ENCODE results near the gene ADIPOQ.
"Not testable (repeated sequence)": the region's sequence is repeated elsewhere in the genome, so short reads cannot be mapped to it uniquely, and the experiment has no call there.

ADIPOQ gene

DNA sequence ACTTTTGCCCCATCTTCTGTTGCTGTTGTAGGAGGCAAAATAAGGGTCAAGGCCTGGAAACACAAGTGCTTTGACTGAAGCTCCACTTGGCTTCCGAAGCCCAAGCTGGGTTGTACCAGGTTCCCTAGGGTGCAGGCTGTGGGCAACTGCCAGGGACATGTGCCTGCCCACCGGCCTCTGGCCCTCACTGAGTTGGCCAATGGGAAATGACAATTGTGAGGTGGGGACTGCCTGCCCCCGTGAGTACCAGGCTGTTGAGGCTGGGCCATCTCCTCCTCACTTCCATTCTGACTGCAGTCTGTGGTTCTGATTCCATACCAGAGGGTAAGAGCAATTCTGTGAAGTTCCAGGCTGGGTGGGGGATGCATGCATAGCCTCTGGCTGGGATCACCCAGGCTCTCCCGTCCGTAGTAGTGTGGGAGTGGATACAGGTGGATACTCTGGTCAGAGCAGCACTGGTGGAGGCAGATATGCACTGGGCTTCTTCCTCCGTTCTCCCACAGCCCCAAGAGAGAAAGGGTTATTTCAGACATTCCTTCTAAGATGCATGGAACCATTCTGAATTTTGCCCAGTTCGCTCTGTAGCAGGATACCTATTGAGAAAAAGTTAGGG, at the start of gene ADIPOQ:
ADIPOQ (plus strand) TSS at position 285 of the 613 bp plus-strand sequence. CDS start 10,349 bp downstream, outside the sequence.
- Histone ChIP-seq H3K4me1 (ENCODE audit: control insufficient read depth, insufficient read depth, low read length) (no peaks in the 10 kb centered on the region), H3K27ac (ENCODE audit: low read depth, low read length) (no peak within 1 kb of the TSS), H3K4me3 (ENCODE audit: low read length) (no peak within 1 kb of the TSS), H3K36me3 (ENCODE audit: control insufficient read depth, insufficient read depth, low read length) (no peaks in the 10 kb centered on the region), H3K27me3 (ENCODE audit: control insufficient read depth, insufficient read depth, low read length) (no peaks in the 10 kb centered on the region), H3K9ac (ENCODE audit: low read length) (no peak within 1 kb of the TSS)

DNA sequence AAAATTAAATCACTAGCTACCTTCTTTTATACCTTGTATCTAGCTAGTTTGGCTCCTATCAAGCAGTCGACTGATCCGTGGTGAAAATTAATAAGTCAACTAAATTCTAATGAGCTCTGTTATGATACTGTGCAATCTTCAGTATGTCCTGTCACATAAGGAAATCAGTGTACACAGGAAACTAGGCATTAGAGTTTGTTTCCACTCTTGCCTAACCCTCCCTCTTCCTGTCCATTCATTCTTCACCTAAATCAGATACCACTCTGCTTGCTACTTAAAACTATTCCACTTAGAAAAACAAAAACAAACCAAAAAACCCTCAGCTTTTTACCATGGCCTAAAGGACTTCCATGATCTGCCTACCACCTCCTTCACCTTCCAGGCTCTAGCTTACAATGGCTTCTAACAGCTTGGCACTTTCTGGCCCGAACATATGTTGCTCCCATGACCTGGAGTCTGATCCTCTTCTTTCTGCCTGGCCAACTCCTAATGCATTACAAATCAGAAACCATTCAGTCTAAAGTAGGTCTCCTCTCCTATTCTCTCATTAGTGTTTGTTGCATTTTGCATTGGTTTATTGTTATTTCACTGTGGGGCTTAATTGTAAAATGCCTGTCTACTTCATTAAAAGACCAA, 44.2 kb upstream of the ADIPOQ start:
- peaks cover 3% of the 10 kb centered on the region for H3K36me3 ChIP-seq (ENCODE audit: control insufficient read depth, insufficient read depth, low read length)
- no peak overlapping the region for H3K4me3 ChIP-seq (ENCODE audit: low read length)
- H3K27ac ChIP-seq (ENCODE audit: low read depth, low read length), result no peak overlapping the region
- H3K27me3 ChIP-seq (ENCODE audit: control insufficient read depth, insufficient read depth, low read length), result no peaks in the 10 kb centered on the region
- H3K9ac ChIP-seq (ENCODE audit: low read length), result no peak overlapping the region
- H3K4me1 ChIP-seq (ENCODE audit: control insufficient read depth, insufficient read depth, low read length), result no peaks in the 10 kb centered on the region

DNA sequence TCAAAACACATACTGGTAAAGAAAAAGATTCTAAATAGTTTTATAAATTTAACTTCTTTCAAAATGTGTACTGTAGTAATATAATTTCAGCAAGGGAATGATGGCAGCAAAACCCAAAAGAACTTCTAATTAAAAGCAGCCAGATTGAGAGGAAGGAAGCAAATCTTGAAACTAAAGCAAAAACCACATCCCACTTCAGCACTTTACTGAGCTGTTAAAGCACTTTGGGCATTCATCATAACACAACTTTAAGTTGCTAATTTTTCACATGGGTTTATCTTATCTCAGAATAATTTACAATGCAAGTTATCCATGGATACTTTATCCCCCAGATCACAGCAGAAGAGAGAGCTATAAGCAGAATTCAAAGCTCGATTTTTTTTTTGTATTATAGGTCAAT, 42.2 kb upstream of the ADIPOQ start:
- no peak overlapping the region for H3K27ac ChIP-seq (ENCODE audit: low read depth, low read length)

DNA sequence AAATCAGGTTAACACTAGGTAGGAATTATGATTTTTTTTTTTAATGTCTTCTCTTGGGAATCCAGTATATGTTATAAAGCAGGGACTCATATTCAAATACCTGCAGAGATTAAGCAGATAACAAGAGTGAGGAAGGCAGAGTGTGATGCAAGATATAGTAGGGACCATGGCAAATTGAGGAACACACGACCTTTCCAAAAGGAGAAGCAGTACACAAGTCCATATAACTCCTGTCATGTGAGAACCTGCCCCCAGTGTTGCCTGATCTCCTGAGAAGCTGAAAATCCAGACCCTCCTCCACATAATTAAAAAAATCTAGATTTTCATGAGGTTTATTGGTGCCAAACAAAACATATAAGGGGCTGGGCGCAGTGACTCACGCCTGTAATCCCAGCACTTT, 39.8 kb upstream of the ADIPOQ start:
- H3K27ac ChIP-seq (ENCODE audit: low read depth, low read length), result no peak overlapping the region
- peaks cover 6% of the 10 kb centered on the region for H3K4me1 ChIP-seq (ENCODE audit: control insufficient read depth, insufficient read depth, low read length)
- H3K4me3 ChIP-seq (ENCODE audit: low read length), result no peak overlapping the region
- H3K27me3 ChIP-seq (ENCODE audit: control insufficient read depth, insufficient read depth, low read length), result no peaks in the 10 kb centered on the region
- H3K36me3 ChIP-seq (ENCODE audit: control insufficient read depth, insufficient read depth, low read length), result no peaks in the 10 kb centered on the region
- H3K9ac ChIP-seq (ENCODE audit: low read length), result no peak overlapping the region

More for the DNA sequence above, 42.2 kb upstream of the ADIPOQ start:
- H3K4me3 ChIP-seq (ENCODE audit: low read length), result no peak overlapping the region
- H3K36me3 ChIP-seq (ENCODE audit: control insufficient read depth, insufficient read depth, low read length), result peaks cover 3% of the 10 kb centered on the region
- H3K9ac ChIP-seq (ENCODE audit: low read length), result no peak overlapping the region
- H3K4me1 ChIP-seq (ENCODE audit: control insufficient read depth, insufficient read depth, low read length), result peaks cover under 1% of the 10 kb centered on the region
- H3K27me3 ChIP-seq (ENCODE audit: control insufficient read depth, insufficient read depth, low read length), result no peaks in the 10 kb centered on the region

DNA sequence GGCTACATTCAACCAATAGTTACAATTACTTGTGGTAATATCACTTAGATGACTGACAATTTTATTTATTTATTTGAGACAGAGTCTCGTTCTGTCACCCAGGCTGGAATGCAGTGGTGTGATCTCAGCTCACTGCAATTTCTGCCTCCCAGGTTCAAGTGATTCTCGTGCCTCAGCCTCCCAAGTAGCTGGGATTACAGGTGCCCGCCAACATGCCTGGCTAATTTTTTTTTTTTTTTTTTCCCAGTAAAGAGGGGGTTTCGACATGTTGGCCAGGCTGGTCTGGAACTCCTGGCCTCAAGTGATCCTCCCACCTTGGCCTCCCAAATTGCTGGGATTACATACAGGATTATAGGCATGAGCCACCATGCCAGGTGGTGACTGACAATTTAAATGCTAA, 39.1 kb upstream of the ADIPOQ start:
- H3K9ac ChIP-seq (ENCODE audit: low read length); H3K27me3 ChIP-seq (ENCODE audit: control insufficient read depth, insufficient read depth, low read length); H3K4me3 ChIP-seq (ENCODE audit: low read length); H3K27ac ChIP-seq (ENCODE audit: low read depth, low read length); H3K36me3 ChIP-seq (ENCODE audit: control insufficient read depth, insufficient read depth, low read length); H3K4me1 ChIP-seq (ENCODE audit: control insufficient read depth, insufficient read depth, low read length): not testable (repeated sequence)

DNA sequence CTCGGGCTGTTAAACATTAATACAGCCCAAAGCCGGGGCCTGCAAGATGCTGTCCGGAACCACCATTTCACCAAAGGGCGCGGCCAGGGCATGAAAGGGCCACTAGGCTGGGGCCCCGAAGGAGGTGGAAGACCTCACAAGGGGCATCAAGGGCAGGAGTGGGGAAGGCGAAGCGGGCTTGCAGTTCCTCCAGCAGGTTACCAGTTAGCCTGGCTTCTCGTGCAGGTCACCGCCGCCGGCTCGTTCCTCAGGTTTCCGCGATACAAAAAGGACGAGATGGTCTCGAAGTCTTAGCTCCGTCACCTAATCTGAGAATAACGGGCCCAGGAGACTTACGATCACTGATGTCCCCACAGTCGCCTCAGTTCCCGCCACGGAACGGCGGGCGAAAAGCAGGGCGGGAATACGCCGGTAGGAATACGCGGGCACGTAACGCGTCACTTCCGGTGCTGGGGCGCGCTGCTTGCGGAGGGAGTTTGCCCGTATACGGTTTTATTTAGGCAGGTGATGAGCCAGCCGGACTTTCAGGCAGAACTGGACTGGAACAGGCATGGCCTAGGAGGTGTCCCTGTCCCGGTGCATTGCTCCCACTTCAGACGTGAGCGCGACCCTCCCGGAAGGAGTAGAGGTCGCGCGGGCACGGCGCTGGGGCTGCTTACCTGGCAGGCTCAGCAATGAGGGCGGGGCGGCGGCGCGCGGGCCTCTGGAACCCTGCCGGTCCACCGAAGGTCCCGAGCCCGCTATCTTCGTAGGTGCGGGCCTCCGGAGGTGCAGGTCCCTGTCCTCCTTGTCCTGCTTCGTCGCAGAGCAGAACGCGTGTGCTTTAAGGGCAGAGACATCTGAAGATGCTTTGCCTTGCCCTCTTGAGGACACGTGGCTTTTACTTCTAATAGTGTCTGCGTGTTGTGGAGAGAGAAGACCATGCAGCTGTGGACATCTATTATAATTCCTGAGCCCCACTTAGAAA, 36.1 kb upstream of the ADIPOQ start, which contains the start of gene RFC4:
RFC4 (minus strand) TSS at position 394 of the 967 bp plus-strand sequence. CDS start 1,769 bp downstream, outside the sequence.
- no peaks in the 10 kb centered on the region for H3K27me3 ChIP-seq (ENCODE audit: control insufficient read depth, insufficient read depth, low read length)
- peak within 1 kb of the TSS; percentile 94 for H3K27ac ChIP-seq (ENCODE audit: low read depth, low read length)

DNA sequence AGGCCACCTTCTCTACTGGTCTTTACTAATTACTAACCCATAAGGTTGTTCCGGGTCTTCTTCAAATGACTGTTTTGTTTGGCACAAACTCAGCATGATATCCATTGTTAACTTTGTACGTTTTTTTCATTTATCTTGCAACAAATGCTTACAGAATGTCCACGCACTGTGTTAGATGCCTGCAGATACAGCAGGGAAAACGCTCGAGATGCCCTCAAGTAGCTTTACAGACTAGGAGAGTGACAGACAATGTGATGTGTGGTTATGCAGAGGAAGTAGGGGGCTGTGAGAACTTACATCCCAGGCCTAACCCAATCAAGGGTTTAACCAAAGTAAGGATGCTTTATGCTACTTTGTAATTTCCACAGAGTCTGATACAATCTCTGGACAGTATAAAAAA, 35.3 kb upstream of the ADIPOQ start:
- no peaks in the 10 kb centered on the region for H3K27me3 ChIP-seq (ENCODE audit: control insufficient read depth, insufficient read depth, low read length)
- no peak overlapping the region for H3K27ac ChIP-seq (ENCODE audit: low read depth, low read length)
- peak overlapping the region; percentile 99 for H3K4me3 ChIP-seq (ENCODE audit: low read length)
- H3K4me1 ChIP-seq (ENCODE audit: control insufficient read depth, insufficient read depth, low read length), result peaks cover 6% of the 10 kb centered on the region
- peak overlapping the region; percentile 92 for H3K9ac ChIP-seq (ENCODE audit: low read length)
- H3K36me3 ChIP-seq (ENCODE audit: control insufficient read depth, insufficient read depth, low read length), result no peaks in the 10 kb centered on the region

More for the DNA sequence above, 36.1 kb upstream of the ADIPOQ start, which contains the start of gene RFC4:
- Histone ChIP-seq H3K4me1 (ENCODE audit: control insufficient read depth, insufficient read depth, low read length) (peaks cover 6% of the 10 kb centered on the region), H3K36me3 (ENCODE audit: control insufficient read depth, insufficient read depth, low read length) (no peaks in the 10 kb centered on the region), H3K4me3 (ENCODE audit: low read length) (peak within 1 kb of the TSS; percentile 99), H3K9ac (ENCODE audit: low read length) (peak within 1 kb of the TSS; percentile 92)

DNA sequence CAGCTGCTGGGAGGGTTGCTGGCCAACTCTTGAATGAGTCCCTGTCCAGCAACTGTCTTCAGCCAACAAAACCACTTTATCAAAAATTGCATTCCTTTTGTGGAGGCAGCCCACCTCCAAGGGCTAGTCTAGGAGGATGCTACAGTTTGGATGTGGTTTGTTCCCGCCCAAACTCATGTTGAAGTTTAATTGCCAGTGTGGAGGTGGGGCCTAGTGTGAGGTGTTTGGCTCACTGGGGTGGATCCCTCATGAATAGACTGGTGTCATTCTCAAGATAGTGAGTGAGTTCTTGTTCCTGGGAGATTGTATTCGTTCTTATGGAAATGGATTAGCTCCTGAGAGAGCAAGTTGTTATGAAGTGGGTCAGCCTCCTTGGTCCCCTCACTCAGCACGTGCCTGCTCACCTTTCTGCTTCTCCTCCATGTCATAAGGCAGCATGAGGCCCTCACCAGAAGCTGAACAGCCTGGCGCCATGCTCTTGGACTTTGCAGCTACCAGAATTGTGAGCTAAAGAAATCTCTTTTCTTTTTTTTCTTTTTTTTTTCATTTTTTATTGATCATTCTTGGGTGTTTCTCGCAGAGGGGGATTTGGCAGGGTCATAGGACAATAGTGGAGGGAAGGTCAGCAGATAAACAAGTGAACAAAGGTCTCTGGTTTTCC, 32.0 kb upstream of the ADIPOQ start:
- no peak overlapping the region for H3K9ac ChIP-seq (ENCODE audit: low read length)
- H3K36me3 ChIP-seq (ENCODE audit: control insufficient read depth, insufficient read depth, low read length), result no peaks in the 10 kb centered on the region
- H3K4me1 ChIP-seq (ENCODE audit: control insufficient read depth, insufficient read depth, low read length), result peaks cover 3% of the 10 kb centered on the region
- H3K27me3 ChIP-seq (ENCODE audit: control insufficient read depth, insufficient read depth, low read length), result no peaks in the 10 kb centered on the region
- H3K4me3 ChIP-seq (ENCODE audit: low read length), result no peak overlapping the region
- H3K27ac ChIP-seq (ENCODE audit: low read depth, low read length), result no peak overlapping the region

DNA sequence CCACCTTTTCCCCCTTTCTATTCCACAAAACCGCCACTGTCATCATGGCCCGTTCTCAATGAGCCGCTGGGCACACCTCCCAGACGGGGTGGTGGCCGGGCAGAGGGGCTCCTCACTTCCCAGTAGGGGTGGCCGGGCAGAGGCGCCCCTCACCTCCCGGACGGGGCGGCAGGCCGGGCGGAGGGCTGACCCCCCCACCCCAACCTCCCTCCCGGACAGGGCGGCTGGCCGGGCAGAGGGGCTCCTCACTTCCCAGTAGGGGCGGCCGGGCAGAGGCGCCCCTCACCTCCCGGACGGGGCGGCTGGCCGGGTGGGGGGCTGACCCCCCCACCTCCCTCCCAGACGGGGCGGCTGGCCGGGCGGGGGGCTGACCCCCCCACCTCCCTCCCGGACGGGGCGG, 31.2 kb upstream of the ADIPOQ start:
- H3K27ac ChIP-seq (ENCODE audit: low read depth, low read length); H3K27me3 ChIP-seq (ENCODE audit: control insufficient read depth, insufficient read depth, low read length); H3K36me3 ChIP-seq (ENCODE audit: control insufficient read depth, insufficient read depth, low read length); H3K4me3 ChIP-seq (ENCODE audit: low read length); H3K9ac ChIP-seq (ENCODE audit: low read length); H3K4me1 ChIP-seq (ENCODE audit: control insufficient read depth, insufficient read depth, low read length): not testable (repeated sequence)

DNA sequence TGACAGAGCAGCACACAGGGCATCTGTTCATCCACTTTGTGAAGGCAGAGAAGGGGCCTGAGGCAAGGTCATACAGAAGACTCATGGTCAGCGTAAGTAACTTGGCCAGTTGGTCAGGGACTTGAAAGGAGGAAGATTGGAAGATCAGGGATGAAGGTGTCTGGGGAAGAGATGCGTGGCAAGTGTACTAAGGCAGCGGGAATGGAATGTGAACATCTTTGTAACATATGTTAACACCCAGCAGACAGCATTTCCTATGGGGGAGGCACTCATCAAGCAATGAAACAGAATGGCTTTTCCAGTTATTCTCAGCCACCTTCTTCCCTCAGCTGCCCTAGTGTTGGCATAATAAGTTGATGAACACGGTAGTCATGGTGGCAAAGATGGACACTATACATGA, 28.4 kb upstream of the ADIPOQ start:
- Histone ChIP-seq H3K4me3 (ENCODE audit: low read length) (no peak overlapping the region), H3K27ac (ENCODE audit: low read depth, low read length) (no peak overlapping the region), H3K27me3 (ENCODE audit: control insufficient read depth, insufficient read depth, low read length) (no peaks in the 10 kb centered on the region), H3K36me3 (ENCODE audit: control insufficient read depth, insufficient read depth, low read length) (no peaks in the 10 kb centered on the region), H3K9ac (ENCODE audit: low read length) (no peak overlapping the region), H3K4me1 (ENCODE audit: control insufficient read depth, insufficient read depth, low read length) (no peaks in the 10 kb centered on the region)

DNA sequence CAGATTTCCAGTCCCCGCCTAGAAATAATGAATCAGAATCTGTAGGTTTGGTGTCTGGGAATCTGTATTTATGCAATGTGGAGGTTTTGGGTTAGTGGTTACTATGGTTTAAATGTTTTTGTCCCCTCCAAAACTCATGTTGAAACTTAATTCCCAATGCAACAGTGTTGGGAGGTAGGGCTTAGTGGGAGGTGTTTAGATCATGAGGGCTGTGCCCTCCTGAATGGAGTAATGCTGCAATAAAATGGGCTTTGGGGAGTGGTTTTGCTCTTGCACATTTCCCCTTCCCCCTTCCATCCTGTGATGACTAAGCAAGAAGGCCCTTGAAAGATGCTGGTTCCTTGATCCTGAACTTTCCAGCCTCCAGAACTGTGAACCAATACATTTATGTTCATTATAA, 27.1 kb upstream of the ADIPOQ start:
- no peak overlapping the region for H3K4me3 ChIP-seq (ENCODE audit: low read length)
- no peaks in the 10 kb centered on the region for H3K36me3 ChIP-seq (ENCODE audit: control insufficient read depth, insufficient read depth, low read length)
- H3K27ac ChIP-seq (ENCODE audit: low read depth, low read length), result no peak overlapping the region
- H3K4me1 ChIP-seq (ENCODE audit: control insufficient read depth, insufficient read depth, low read length), result no peaks in the 10 kb centered on the region
- H3K27me3 ChIP-seq (ENCODE audit: control insufficient read depth, insufficient read depth, low read length), result no peaks in the 10 kb centered on the region
- H3K9ac ChIP-seq (ENCODE audit: low read length), result no peak overlapping the region

DNA sequence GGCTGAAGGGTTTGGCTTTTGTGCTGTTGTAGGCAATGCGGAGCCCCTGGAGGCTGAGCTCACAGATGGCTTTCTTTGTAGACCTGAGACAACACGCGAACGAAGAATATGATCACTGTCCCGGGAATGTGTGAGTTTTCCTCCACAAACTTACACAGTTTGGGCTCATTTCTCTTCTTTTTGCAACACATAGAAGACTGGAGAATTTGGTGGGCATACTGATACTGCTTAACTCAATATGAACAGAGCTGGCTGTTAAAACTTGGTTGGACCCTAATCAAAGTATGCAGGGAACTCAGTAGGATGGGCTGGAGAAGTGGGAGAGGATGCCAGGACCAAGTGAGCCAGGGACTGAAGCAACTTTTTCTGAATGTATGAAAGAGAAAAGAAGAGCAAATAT, 24.0 kb upstream of the ADIPOQ start:
- Histone ChIP-seq H3K9ac (ENCODE audit: low read length) (no peak overlapping the region), H3K36me3 (ENCODE audit: control insufficient read depth, insufficient read depth, low read length) (no peaks in the 10 kb centered on the region), H3K4me3 (ENCODE audit: low read length) (no peak overlapping the region), H3K27ac (ENCODE audit: low read depth, low read length) (no peak overlapping the region), H3K4me1 (ENCODE audit: control insufficient read depth, insufficient read depth, low read length) (no peaks in the 10 kb centered on the region), H3K27me3 (ENCODE audit: control insufficient read depth, insufficient read depth, low read length) (no peaks in the 10 kb centered on the region)
